Neural cell (in vitro differentiated cells): ENCODE results near the gene GRIA3.

Experiments
- EP300 ChIP-seq: fragments of 450-650 bp; conservative IDR thresholded peaks from 2 replicates; pipeline ENCODE4 v1.6.1; 2014; ENCODE audit warnings: antibody characterized with exemption, mild to moderate bottlenecking, moderate library complexity; ENCODE audit not compliant: poor library complexity, severe bottlenecking
- EZH2 ChIP-seq: fragments of 200-600, 300-800 bp; shearing (Covaris generic), sonication (generic); IDR thresholded peaks from 2 replicates; pipeline ENCODE4 v1.6.1; 2014; ENCODE audit warnings: antibody characterized with exemption, low read length, borderline replicate concordance, mild to moderate bottlenecking; ENCODE audit not compliant: insufficient read depth, poor library complexity, severe bottlenecking
- REST ChIP-seq: IDR thresholded peaks from 2 replicates; pipeline ENCODE4 v1.6.1; 2012; ENCODE audit warnings: borderline replicate concordance
- TF ChIP-seq, protein P1 (sequence below): fragments of 450-650 bp; IDR thresholded peaks from 2 replicates; pipeline ENCODE4 v1.5.1; 2014; ENCODE audit warnings: antibody characterized with exemption, mild to moderate bottlenecking, moderate library complexity; ENCODE audit not compliant: poor library complexity, severe bottlenecking

GRCh38 chrX:123449335-123449734, 265.3 kb downstream of the GRIA3 start:
- TF ChIP-seq, protein P1, sequence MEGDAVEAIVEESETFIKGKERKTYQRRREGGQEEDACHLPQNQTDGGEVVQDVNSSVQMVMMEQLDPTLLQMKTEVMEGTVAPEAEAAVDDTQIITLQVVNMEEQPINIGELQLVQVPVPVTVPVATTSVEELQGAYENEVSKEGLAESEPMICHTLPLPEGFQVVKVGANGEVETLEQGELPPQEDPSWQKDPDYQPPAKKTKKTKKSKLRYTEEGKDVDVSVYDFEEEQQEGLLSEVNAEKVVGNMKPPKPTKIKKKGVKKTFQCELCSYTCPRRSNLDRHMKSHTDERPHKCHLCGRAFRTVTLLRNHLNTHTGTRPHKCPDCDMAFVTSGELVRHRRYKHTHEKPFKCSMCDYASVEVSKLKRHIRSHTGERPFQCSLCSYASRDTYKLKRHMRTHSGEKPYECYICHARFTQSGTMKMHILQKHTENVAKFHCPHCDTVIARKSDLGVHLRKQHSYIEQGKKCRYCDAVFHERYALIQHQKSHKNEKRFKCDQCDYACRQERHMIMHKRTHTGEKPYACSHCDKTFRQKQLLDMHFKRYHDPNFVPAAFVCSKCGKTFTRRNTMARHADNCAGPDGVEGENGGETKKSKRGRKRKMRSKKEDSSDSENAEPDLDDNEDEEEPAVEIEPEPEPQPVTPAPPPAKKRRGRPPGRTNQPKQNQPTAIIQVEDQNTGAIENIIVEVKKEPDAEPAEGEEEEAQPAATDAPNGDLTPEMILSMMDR, result no peak
- TF ChIP-seq EP300, result no peak
- TF ChIP-seq EZH2, result no peak
- no peak for TF ChIP-seq REST
